Measurements from ENCODE around the gene NFATC4. TPM values are rescaled to one million over a fixed set of nuclear protein-coding genes. Genes with fewer than 3 reads are reported as not detected.
A peak's percentile ranks its signal among the peaks of the same experiment; 100 is the strongest.

Gene NFATC4
- total RNA-seq, 1 experiment from 2014 or later, result 60.7 TPM

- ATAC-seq (peak; percentile 90), DNase-seq (ENCODE audit: low spot score) (peak; percentile 86)
- Mint-ChIP-seq H3K9me3 (no peaks in the 10 kb centered on the region), H3K4me3 (peak overlapping the region; percentile 63), H3K27ac (0 out of 2 replicates have a peak overlapping the region, but pooled peaks have one; percentile 36), H3K27me3 (ENCODE audit: low read depth) (no peaks in the 10 kb centered on the region), H3K4me1 (peaks cover 42% of the 10 kb centered on the region), H3K36me3 (peaks cover 4% of the 10 kb centered on the region; the same call in 1 of the 2 replicates)
- POLR2A ChIA-PET, result interaction anchor here (1.1 to 1.6 kb wide), 2 partner anchors 8 to 55 kb away, joined by 3 to 4 read pairs; no protein-coding TSS in a partner anchor
- no peak for TF ChIP-seq E2F5 (CRISPR knock-in tag; IDR thresholded peaks at IDR 0.05)
- TF ChIP-seq SMAD3 (CRISPR knock-in tag; IDR thresholded peaks at IDR 0.05; ENCODE audit: borderline replicate concordance), result no peak
- TF ChIP-seq CTCF (IDR thresholded peaks at IDR 0.05), result peak; percentile 38; the same call in 1 of the 2 replicates
- TF ChIP-seq FOXP1 (CRISPR knock-in tag; IDR thresholded peaks at IDR 0.05; ENCODE audit: borderline replicate concordance), result no peak
- no peak for TF ChIP-seq ATF2 (CRISPR knock-in tag; IDR thresholded peaks at IDR 0.05; ENCODE audit: borderline replicate concordance, low read depth)
- TF ChIP-seq USF2 (CRISPR knock-in tag; IDR thresholded peaks at IDR 0.05), result 0 out of 2 replicates have a peak, but pooled peaks have one; percentile 7
- no peak for TF ChIP-seq NFATC4 (CRISPR knock-in tag; IDR thresholded peaks at IDR 0.05)
- no peak for TF ChIP-seq ZNF232 (CRISPR knock-in tag; IDR thresholded peaks at IDR 0.05)
- TF ChIP-seq PRRX2 (CRISPR knock-in tag; IDR thresholded peaks at IDR 0.05), result no peak
- TF ChIP-seq NFE2L1 (CRISPR knock-in tag; IDR thresholded peaks at IDR 0.05), result no peak
- TF ChIP-seq GABPB1 (CRISPR knock-in tag; IDR thresholded peaks at IDR 0.05), result no peak
- TF ChIP-seq PRDM15 (CRISPR knock-in tag; IDR thresholded peaks at IDR 0.05), result no peak
- TF ChIP-seq ATF6 (CRISPR knock-in tag; IDR thresholded peaks at IDR 0.05), result no peak
- TF ChIP-seq SP1 (CRISPR knock-in tag; conservative IDR thresholded peaks at IDR 0.05), result 0 out of 2 replicates have a peak, but pooled peaks have one; percentile 31
- TF ChIP-seq HMGXB4 (CRISPR knock-in tag; IDR thresholded peaks at IDR 0.05), result 0 out of 2 replicates have a peak, but pooled peaks have one; percentile 34
- CTCF ChIA-PET, result interaction anchor here (0.8 to 6.8 kb wide), 11 partner anchors 8 to 60 kb away, joined by 3 to 55 read pairs (median 5); partner anchors contain the start of genes CBLN3, KHNYN and NYNRIN
These were observed 8.6 kb downstream of the NFATC4 start for GRCh38 chr14:24376448-24377070.
